ENCODE results near the gene CST3.

DNA sequence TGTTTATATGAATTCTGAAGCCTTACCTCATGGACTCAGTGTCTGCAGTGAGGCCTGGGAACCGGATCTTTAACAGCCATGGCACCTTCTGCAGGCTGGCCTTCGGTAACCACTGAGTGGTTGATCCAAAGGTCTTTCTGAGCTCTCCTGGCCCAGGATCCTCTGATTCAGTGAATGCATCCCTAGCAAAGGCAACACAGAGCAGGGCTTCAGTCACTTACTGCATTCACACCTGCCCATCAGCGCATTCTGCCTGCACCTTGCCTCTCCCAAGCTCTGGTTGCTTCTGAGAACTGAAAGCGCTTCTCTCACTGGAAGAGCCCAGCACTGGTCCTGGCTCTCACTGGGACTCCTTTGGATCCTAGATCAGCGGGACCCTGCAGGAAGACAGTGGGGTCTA lies 23.6 kb downstream of the CST3 start:
- TF ChIP-seq, protein P1, sequence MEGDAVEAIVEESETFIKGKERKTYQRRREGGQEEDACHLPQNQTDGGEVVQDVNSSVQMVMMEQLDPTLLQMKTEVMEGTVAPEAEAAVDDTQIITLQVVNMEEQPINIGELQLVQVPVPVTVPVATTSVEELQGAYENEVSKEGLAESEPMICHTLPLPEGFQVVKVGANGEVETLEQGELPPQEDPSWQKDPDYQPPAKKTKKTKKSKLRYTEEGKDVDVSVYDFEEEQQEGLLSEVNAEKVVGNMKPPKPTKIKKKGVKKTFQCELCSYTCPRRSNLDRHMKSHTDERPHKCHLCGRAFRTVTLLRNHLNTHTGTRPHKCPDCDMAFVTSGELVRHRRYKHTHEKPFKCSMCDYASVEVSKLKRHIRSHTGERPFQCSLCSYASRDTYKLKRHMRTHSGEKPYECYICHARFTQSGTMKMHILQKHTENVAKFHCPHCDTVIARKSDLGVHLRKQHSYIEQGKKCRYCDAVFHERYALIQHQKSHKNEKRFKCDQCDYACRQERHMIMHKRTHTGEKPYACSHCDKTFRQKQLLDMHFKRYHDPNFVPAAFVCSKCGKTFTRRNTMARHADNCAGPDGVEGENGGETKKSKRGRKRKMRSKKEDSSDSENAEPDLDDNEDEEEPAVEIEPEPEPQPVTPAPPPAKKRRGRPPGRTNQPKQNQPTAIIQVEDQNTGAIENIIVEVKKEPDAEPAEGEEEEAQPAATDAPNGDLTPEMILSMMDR (optimal IDR thresholded peaks at IDR 0.05 in 1 of 3, IDR thresholded peaks at IDR 0.05 in 1 of 3, conservative IDR thresholded peaks at IDR 0.05 in 1 of 3; ENCODE audit: extremely low read depth in 1 of 3, insufficient read depth in 2 of 3, low read length in 3 of 3) = no peak
- TF ChIP-seq EZH2 (IDR thresholded peaks at IDR 0.05; ENCODE audit: low read length) = no peak
